Endothelial cell of umbilical vein (primary cell): ENCODE results near the gene PTS. TPM values are rescaled to one million over a fixed set of nuclear protein-coding genes. Genes with fewer than 3 reads are reported as not detected.

Source experiments
- BruUV-seq: library from RNA; stranded (reverse); fragments of 400-500 nt; replicated peaks from 2 replicates; lab custom pipeline; 2021; lab: Mats Ljungman, UMichigan
- CTCF ChIA-PET: fragments of 300-600, 350-600 bp; sonication (Branson Sonifier 250); formaldehyde crosslinking; loops from one replicate; lab custom pipeline; 2021; ENCODE audit warnings: antibody characterized with exemption, inconsistent platforms; lab: Charles Lee
- POLR2A ChIA-PET: fragments of 300-600, 350-600 bp; sonication (Branson Sonifier 250); formaldehyde crosslinking; loops from one replicate; lab custom pipeline; 2021; ENCODE audit warnings: antibody characterized with exemption, inconsistent platforms; lab: Charles Lee
- DNase-seq: peaks from one replicate; pipeline ENCODE4 v3.0.0-alpha.2; 2011; ENCODE audit warnings: low read depth, low spot score
- FAIRE-seq: peaks from 2 replicates; lab custom pipeline; 2011; peaks lifted over from hg19 to GRCh38; lab: Jason Lieb, UNC
- H2AFZ ChIP-seq: 2 replicates; pipeline ENCODE4 v1.6.0; 2012; ENCODE audit warnings: low read depth, low read length, control low read depth, inconsistent platforms
- H3K27ac ChIP-seq: 2 replicates; pipeline ENCODE4 v1.5.1; 2011; ENCODE audit warnings: low read depth, mild to moderate bottlenecking, control low read depth, low read length, moderate library complexity; ENCODE audit not compliant: insufficient read depth
- H3K27me3 ChIP-seq, 2 experiments: 2 replicates each; pipeline versions ENCODE4 v1.6.0 to v1.6.1; 2011; ENCODE audit warnings: low read length in 2 of 2, mixed read lengths in 1 of 2; ENCODE audit not compliant: control insufficient read depth in 2 of 2, insufficient read depth in 2 of 2
- H3K36me3 ChIP-seq, 2 experiments: 2 replicates in 1 of 2; 3 replicates in 1 of 2; pipeline ENCODE4 v1.5.1; 2011; ENCODE audit warnings: low read length in 2 of 2, mild to moderate bottlenecking in 1 of 2, moderate library complexity in 1 of 2; ENCODE audit not compliant: control insufficient read depth in 2 of 2, insufficient read depth in 2 of 2; ENCODE audit errors: extremely low read depth in 1 of 2
- H3K4me1 ChIP-seq: 3 replicates; pipeline ENCODE4 v1.5.1; 2011; ENCODE audit warnings: mild to moderate bottlenecking, low read length; ENCODE audit not compliant: control insufficient read depth, insufficient read depth; ENCODE audit errors: extremely low read depth
- H3K4me2 ChIP-seq: 2 replicates; pipeline ENCODE4 v1.6.1; 2011; ENCODE audit warnings: low read length, control low read depth, mixed read lengths; ENCODE audit not compliant: insufficient read depth
- H3K4me3 ChIP-seq, 3 experiments: fragments of 200-600 bp in 1 of 3; sonication (generic), shearing (Covaris generic) in 1 of 3; replicated peaks in 1 of 3; 2 replicates each; pipeline ENCODE4 v1.5.1; 2011 to 2016; ENCODE audit warnings: control low read depth in 3 of 3, low read length in 3 of 3, mild to moderate bottlenecking in 2 of 3, inconsistent platforms in 1 of 3, low read depth in 1 of 3, moderate library complexity in 1 of 3; ENCODE audit not compliant: insufficient read depth in 1 of 3
- H3K79me2 ChIP-seq: 2 replicates; pipeline ENCODE4 v1.6.0; 2012; ENCODE audit warnings: low read length, inconsistent platforms; ENCODE audit not compliant: control insufficient read depth, insufficient read depth
- H3K9ac ChIP-seq: replicated peaks from 2 replicates; pipeline ENCODE3; 2011; ENCODE audit warnings: low read length, control low read depth; ENCODE audit not compliant: insufficient read depth; ENCODE audit errors: extremely low read depth
- H3K9me1 ChIP-seq: replicated peaks from 3 replicates; pipeline ENCODE4 v1.6.0; 2011; ENCODE audit warnings: mild to moderate bottlenecking, low read length; ENCODE audit not compliant: control insufficient read depth, insufficient read depth; ENCODE audit errors: extremely low read depth
- H3K9me3 ChIP-seq: replicated peaks from 2 replicates; pipeline ENCODE4 v1.5.1; 2012; ENCODE audit warnings: low read length, inconsistent platforms; ENCODE audit not compliant: control insufficient read depth, insufficient read depth
- H4K20me1 ChIP-seq: replicated peaks from 2 replicates; pipeline ENCODE3; 2011; ENCODE audit warnings: mild to moderate bottlenecking, low read length; ENCODE audit not compliant: control insufficient read depth, insufficient read depth; ENCODE audit errors: extremely low read depth
- POLR2AphosphoS5 ChIP-seq: IDR thresholded peaks from 2 replicates; pipeline ENCODE4 v1.6.1; 2012; ENCODE audit warnings: low read depth, mild to moderate bottlenecking, control low read depth, low read length, moderate library complexity; ENCODE audit not compliant: insufficient read depth
- dilution Hi-C: fragments of 300-500 bp; cut with MboI; formaldehyde crosslinking; loops from one replicate; pipeline ENCODE4 v1.15.0; 2019; ENCODE audit warnings: low sequenced_read_pairs; ENCODE audit not compliant: extremely low pct_ligation_motif_present
- intact Hi-C: fragments of 100-400 bp; cut with micrococcal nuclease; formaldehyde crosslinking; loops from one replicate; pipeline ENCODE4 v1.10.0; 2022
- polyA plus RNA-seq, 4 experiments: library from polyadenylated mRNA; depleted of rRNA in 3 of 4; stranded (reverse) in 3 of 4; unstranded in 1 of 4; fragments of >200 nt; gene quantifications; 2 replicates each; pipeline versions ENCODE4 v1.2.1 to v1.2.3, GENCODE V29; 2011 to 2012; ENCODE audit warnings: missing spikeins in 1 of 4
- total RNA-seq: library from RNA; stranded (reverse); gene quantifications from 2 replicates; pipeline ENCODE4 v1.2.3, GENCODE V29; 2021
- TF ChIP-seq, protein P1 (sequence below), 2 donors: IDR thresholded peaks; 1 replicate in 1 of 2; 2 replicates in 1 of 2; pipeline ENCODE4 v1.5.1; 2011; ENCODE audit warnings: low read length in 2 of 2, mild to moderate bottlenecking in 2 of 2, moderate library complexity in 2 of 2, control low read depth in 1 of 2, inconsistent platforms in 1 of 2, low read depth in 1 of 2; ENCODE audit not compliant: insufficient read depth in 1 of 2; ENCODE audit errors: extremely low read depth in 1 of 2

Gene PTS
- total and polyA plus RNA-seq, 2 donors (not counting 3 experiments of a cell fraction or from before 2014, with no cell fraction given), result 29.1 to 45.7 TPM

DNA sequence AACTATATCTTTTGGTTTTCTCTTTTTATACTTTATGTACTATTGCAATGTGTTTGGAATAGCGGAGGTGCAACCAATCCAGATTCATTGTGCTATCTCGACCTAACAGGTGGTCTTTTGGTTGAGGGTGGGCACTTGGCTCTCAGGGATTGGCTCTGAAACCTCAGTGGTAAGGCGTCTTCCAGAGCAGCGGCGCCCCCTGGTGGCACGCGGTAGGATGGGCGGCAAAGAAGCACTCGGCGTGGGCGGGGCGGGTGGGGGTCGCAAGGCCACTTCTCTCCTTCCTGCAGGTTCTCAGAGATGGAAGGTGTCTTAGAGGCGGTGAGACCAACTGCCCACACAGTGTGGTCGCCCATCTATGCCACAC is 53.7 kb downstream of the PTS start:
- peak overlapping the region; percentile 78 for H2AFZ ChIP-seq
- FAIRE-seq (peak; percentile 55), DNase-seq (peak; percentile 63)
- H3K4me1 ChIP-seq, result peaks cover 6% of the 10 kb centered on the region
- H3K9ac ChIP-seq, result no peak overlapping the region
- no peaks in the 10 kb centered on the region for H4K20me1 ChIP-seq
- H3K9me1 ChIP-seq, result no peaks in the 10 kb centered on the region
- no peak for TF ChIP-seq POLR2AphosphoS5
- TF ChIP-seq, protein P1, sequence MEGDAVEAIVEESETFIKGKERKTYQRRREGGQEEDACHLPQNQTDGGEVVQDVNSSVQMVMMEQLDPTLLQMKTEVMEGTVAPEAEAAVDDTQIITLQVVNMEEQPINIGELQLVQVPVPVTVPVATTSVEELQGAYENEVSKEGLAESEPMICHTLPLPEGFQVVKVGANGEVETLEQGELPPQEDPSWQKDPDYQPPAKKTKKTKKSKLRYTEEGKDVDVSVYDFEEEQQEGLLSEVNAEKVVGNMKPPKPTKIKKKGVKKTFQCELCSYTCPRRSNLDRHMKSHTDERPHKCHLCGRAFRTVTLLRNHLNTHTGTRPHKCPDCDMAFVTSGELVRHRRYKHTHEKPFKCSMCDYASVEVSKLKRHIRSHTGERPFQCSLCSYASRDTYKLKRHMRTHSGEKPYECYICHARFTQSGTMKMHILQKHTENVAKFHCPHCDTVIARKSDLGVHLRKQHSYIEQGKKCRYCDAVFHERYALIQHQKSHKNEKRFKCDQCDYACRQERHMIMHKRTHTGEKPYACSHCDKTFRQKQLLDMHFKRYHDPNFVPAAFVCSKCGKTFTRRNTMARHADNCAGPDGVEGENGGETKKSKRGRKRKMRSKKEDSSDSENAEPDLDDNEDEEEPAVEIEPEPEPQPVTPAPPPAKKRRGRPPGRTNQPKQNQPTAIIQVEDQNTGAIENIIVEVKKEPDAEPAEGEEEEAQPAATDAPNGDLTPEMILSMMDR (IDR thresholded peaks at IDR 0.05; ENCODE audit: extremely low read depth in 1 of 2, insufficient read depth in 1 of 2, low read depth in 1 of 2, low read length in 2 of 2), result peak; percentile 38 to 85
- H3K4me3 ChIP-seq, result peak overlapping the region in 2 of 3 experiments; percentile 33 to 38
- BruUV-seq, result no TSS peak
- dilution Hi-C loops, result no loop called here
- no peaks in the 10 kb centered on the region for H3K79me2 ChIP-seq
- intact Hi-C loops, result loop anchor here (1.0 to 10.0 kb wide), 9 partner anchors 25 to 1105 kb away; partner anchors contain the start of genes ANKK1, CFAP68, FDXACB1 and PTS
- CTCF ChIA-PET, result interaction anchor here (0.6 to 15.2 kb wide), 49 partner anchors 9 to 1017 kb away, joined by 3 to 540 read pairs (median 4); partner anchors contain the start of genes ALG9, BCO2, PLET1 and PTS
- H3K27me3 ChIP-seq, result peaks cover 4 to 9% of the 10 kb centered on the region in 2 experiments
- H3K4me2 ChIP-seq, result peak overlapping the region; percentile 78
- POLR2A ChIA-PET, result interaction anchor here (1.0 to 1.3 kb wide), 2 partner anchors 59 to 112 kb away, joined by 5 to 6 read pairs; no protein-coding TSS in a partner anchor
- no peaks in the 10 kb centered on the region for H3K9me3 ChIP-seq
- H3K36me3 ChIP-seq, result no peaks in the 10 kb centered on the region
- H3K27ac ChIP-seq, result no peak overlapping the region
